C4-2B (cell line): ENCODE data around the gene SOX15.

Experiments
- H3K27ac ChIP-seq: fragments of 450-650 bp; 2 replicates; pipeline ENCODE4 v1.5.1; 2017
- CTCF ChIP-seq: fragments of 450-650 bp; conservative IDR thresholded peaks from 2 replicates; pipeline ENCODE4 v1.5.1; 2017; ENCODE audit warnings: mild to moderate bottlenecking
- ZFX ChIP-seq: fragments of 450-650 bp; IDR thresholded peaks from 2 replicates; pipeline ENCODE4 v1.6.1; 2017

SOX15 gene

DNA sequence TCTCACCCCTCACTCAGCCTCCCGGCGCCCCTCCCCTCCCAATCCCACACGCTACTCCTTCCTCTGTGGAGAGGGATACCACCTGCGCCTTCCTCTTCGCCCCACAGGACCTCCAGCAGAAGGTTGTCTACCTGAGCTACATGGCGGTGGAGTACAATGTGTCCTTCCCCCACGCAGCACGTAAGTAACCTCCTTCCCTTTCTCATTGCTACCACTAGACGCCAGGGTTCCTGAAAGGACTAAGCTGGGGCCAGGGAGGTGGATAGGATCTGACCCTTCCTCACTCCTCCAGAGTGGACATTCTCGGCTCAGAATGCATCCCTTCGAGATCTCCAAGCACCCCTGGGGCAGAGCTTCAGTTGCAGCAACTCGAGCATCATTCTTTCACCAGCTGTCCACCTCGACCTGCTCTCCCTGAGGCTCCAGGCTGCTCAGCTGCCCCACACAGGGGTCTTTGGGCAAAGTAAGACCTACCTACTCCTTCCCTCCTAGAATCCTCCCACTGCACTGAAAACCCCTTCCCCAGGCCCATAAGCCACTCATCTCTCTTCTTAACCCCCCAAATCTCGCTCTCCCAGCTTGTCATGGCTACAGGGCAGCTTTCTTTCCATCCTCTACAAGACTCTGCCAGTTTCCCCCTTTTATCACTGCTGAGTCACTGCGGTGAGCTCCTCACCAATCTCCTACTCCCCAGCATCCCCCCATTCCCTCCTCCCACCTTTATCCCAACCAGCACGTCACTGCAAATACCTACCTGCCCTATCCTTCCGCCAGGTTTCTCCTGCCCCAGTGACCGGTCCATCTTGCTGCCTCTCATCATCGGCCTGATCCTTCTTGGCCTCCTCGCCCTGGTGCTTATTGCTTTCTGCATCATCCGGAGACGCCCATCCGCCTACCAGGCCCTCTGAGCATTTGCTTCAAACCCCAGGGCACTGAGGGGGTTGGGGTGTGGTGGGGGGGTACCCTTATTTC lies 9.0 kb downstream of the SOX15 start:
- TF ChIP-seq ZFX = no peak
- no peak for TF ChIP-seq CTCF
- peak overlapping the region; percentile 100 for H3K27ac ChIP-seq

DNA sequence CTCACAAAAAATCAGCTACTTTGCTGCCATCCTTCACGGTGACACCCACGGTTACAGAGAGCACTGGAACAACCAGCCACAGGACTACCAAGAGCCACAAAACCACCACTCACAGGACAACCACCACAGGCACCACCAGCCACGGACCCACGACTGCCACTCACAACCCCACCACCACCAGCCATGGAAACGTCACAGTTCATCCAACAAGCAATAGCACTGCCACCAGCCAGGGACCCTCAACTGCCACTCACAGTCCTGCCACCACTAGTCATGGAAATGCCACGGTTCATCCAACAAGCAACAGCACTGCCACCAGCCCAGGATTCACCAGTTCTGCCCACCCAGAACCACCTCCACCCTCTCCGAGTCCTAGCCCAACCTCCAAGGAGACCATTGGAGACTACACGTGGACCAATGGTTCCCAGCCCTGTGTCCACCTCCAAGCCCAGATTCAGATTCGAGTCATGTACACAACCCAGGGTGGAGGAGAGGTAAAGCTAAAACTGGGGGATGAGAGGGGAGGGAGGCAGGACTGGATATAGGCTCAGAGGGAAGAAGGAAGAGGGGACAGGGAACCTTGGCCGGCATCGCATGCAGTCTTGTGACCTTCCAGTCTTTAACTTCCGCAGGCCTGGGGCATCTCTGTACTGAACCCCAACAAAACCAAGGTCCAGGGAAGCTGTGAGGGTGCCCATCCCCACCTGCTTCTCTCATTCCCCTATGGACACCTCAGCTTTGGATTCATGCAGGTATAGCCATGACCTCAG lies 9.9 kb downstream of the SOX15 start:
- H3K27ac ChIP-seq = peak overlapping the region; percentile 100
- TF ChIP-seq ZFX (no peak), CTCF (no peak)

DNA sequence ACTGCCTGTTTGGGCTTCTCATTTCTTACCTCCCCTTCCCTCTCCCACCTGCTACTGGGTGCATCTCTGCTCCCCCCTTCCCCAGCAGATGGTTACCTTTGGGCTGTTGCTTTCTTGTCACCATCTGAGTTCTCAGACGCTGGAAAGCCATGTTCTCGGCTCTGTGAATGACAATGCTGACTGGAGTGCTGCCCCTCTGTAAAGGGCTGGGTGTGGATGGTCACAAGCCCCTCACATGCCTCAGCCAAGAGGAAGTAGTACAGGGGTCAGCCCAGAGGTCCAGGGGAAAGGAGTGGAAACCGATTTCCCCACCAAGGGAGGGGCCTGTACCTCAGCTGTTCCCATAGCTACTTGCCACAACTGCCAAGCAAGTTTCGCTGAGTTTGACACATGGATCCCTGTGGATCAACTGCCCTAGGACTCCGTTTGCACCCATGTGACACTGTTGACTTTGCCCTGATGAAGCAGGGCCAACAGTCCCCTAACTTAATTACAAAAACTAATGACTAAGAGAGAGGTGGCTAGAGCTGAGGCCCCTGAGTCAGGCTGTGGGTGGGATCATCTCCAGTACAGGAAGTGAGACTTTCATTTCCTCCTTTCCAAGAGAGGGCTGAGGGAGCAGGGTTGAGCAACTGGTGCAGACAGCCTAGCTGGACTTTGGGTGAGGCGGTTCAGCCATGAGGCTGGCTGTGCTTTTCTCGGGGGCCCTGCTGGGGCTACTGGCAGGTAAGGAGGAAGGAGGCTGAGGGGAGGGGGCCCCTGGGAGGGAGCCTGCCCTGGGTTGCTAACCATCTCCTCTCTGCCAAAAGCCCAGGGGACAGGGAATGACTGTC lies 10.7 kb downstream of the SOX15 start, which contains the start of gene CD68:
CD68 (plus strand) TSS at position 638 of the 833 bp plus-strand sequence; CDS start at position 678, 40 bp downstream.
- TF ChIP-seq CTCF = no peak
- TF ChIP-seq ZFX = no peak
- peak within 1 kb of the TSS; percentile 100 for H3K27ac ChIP-seq

- no peak overlapping the region for H3K27ac ChIP-seq
Observed at GRCh38 chr17:7577327-7578199, 12.3 kb downstream of the SOX15 start.

DNA sequence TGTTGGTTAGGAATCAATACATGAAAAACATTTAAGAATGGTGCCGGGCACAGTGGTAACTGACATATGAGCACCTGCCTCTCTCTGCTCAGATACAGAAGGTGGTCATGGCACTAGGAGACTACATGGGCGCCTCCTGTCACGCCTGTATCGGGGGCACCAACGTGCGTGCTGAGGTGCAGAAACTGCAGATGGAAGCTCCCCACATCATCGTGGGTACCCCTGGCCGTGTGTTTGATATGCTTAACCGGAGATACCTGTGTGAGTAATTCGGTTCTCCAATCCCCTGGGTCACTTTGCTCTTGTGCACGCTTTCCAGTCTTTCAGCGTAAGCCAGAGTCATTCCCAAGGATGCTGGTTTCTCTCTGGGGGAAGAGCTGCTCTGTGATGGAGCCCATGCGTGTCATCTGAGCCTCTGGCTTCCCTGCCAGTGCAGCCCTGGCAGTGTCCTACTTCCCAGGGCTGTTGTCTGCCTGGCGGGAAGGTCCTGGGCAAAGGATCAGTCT lies 13.4 kb downstream of the SOX15 start:
- no peak for TF ChIP-seq CTCF
- TF ChIP-seq ZFX = no peak
- no peak overlapping the region for H3K27ac ChIP-seq

More at GRCh38 chr17:7577327-7578199, 12.3 kb downstream of the SOX15 start:
- TF ChIP-seq ZFX (no peak), CTCF (no peak)

GRCh38 chr17:7575959-7576358 lies 13.9 kb downstream of the SOX15 start:
- TF ChIP-seq ZFX = no peak
- TF ChIP-seq CTCF = no peak
- H3K27ac ChIP-seq = peak overlapping the region; percentile 100; the same call in 1 of the 2 replicates
